SJCRH30 (cell line): ENCODE results near the gene LCOR. TPM values are rescaled to one million over a fixed set of nuclear protein-coding genes. Genes with fewer than 3 reads are reported as not detected.

Experiments
- DNase-seq, 2 experiments: peaks; one replicate each; pipeline ENCODE4 v3.0.0-alpha.2; 2015 to 2020
- H3K27ac ChIP-seq: fragments of 250-450 bp; sonication (Bioruptor Pico); 2 replicates; pipeline ENCODE4 v1.5.1; 2020; ENCODE audit warnings: mild to moderate bottlenecking, moderate library complexity
- H3K27me3 ChIP-seq: fragments of 250-450 bp; sonication (Bioruptor Pico); 2 replicates; pipeline ENCODE4 v1.5.1; 2020; ENCODE audit warnings: mild to moderate bottlenecking, moderate library complexity
- H3K36me3 ChIP-seq: fragments of 250-450 bp; sonication (Bioruptor Pico); 2 replicates; pipeline ENCODE4 v1.5.1; 2020; ENCODE audit warnings: mild to moderate bottlenecking, moderate library complexity
- H3K4me1 ChIP-seq: fragments of 250-450 bp; sonication (Bioruptor Pico); 2 replicates; pipeline ENCODE4 v1.5.1; 2020; ENCODE audit warnings: mild to moderate bottlenecking, moderate library complexity
- H3K4me3 ChIP-seq: fragments of 250-450 bp; sonication (Bioruptor Pico); 2 replicates; pipeline ENCODE4 v1.5.1; 2020; ENCODE audit warnings: mild to moderate bottlenecking, moderate library complexity
- H3K9me3 ChIP-seq: fragments of 250-450 bp; sonication (Bioruptor Pico); replicated peaks from 2 replicates; pipeline ENCODE4 v1.5.1; 2020; ENCODE audit warnings: mild to moderate bottlenecking, moderate library complexity
- total RNA-seq: library from RNA; depleted of rRNA; stranded (reverse); fragments of >200 nt; shearing (Covaris generic); gene quantifications from 2 replicates; pipeline ENCODE4 v1.2.3, GENCODE V29; 2014

The LCOR gene
- total RNA-seq, 1 experiment from 2014 or later: 26.7 TPM

GRCh38 chr10:97006364-97006763 is 174.3 kb downstream of the LCOR start:
- no peaks in the 10 kb centered on the region for H3K27me3 ChIP-seq
- H3K9me3 ChIP-seq: no peaks in the 10 kb centered on the region
- H3K4me1 ChIP-seq: no peaks in the 10 kb centered on the region
- DNase-seq: no peak
- H3K4me3 ChIP-seq: no peak overlapping the region
- no peaks in the 10 kb centered on the region for H3K36me3 ChIP-seq
- no peak overlapping the region for H3K27ac ChIP-seq

DNA sequence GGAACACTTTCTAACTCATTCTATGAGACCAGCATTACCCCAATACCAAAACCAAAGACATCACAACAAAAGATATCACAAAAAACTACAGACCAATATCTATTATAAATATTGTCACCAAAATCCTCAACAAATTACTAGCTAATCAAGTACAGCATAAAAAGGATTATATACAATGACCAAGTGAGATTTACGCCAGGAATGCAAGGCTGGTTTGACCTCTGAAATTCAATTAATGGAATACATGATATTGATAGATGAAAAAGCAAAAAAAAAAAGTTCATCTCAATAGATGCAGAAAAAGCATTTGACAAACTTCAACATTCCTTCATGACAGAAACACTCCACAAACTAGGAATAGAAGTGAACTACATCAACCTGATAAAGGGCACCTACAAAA is 175.3 kb downstream of the LCOR start:
- no peak for DNase-seq
- H3K27me3 ChIP-seq: no peaks in the 10 kb centered on the region
- H3K27ac ChIP-seq: no peak overlapping the region
- H3K9me3 ChIP-seq: no peaks in the 10 kb centered on the region
- no peak overlapping the region for H3K4me3 ChIP-seq
- H3K36me3 ChIP-seq: no peaks in the 10 kb centered on the region
- no peaks in the 10 kb centered on the region for H3K4me1 ChIP-seq

DNA sequence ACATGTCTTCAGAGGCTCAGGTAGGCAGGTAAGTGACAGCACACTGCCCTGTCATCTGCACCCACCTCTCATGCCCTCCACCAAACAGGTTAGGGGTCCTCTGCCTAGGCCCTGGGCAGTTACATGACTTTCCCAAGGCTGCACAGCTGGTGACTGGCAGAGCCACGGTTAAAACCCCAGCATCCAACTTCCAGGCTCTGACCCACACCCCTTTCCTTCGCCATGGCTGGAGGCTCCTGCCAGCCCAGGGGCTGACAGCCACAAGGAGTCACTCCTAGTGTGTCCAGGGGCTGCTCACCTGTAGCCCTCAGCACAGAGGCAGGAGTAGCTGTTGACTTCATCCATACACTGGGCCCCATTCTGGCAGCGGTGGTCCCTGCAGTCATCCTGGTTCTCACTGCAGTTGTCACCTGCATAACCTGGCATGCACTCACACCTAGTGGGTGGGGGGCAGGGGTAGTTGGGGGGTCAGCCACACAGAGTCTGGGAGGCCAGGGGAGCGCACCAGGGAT is 178.7 kb downstream of the LCOR start:
- Histone ChIP-seq H3K27me3 (no peaks in the 10 kb centered on the region), H3K27ac (no peak overlapping the region), H3K9me3 (no peaks in the 10 kb centered on the region), H3K4me3 (no peak overlapping the region), H3K4me1 (no peaks in the 10 kb centered on the region), H3K36me3 (no peaks in the 10 kb centered on the region)
- DNase-seq: no peak

DNA sequence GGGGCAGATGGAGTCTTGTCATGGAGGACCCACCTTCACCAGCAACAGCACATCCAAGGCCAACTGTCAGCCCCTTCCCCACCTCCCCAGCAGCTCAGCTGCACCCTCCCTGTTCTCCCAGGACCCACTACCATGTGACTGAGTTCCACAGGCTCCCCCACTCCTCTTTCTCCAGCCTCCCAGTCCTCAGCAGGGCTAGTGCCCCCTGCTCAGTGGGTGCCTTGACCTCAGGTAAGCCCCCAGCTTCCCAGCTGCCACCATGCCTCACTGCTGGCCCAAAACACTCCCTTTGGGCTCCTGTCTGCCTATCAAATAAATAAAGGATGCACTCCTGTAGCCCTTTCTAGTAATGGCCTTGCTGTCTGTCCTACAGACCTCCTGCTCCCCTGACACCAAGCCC is 179.3 kb downstream of the LCOR start:
- Histone ChIP-seq H3K9me3 (no peaks in the 10 kb centered on the region), H3K27ac (no peak overlapping the region), H3K36me3 (no peaks in the 10 kb centered on the region), H3K4me3 (no peak overlapping the region), H3K4me1 (peaks cover under 1% of the 10 kb centered on the region; the same call in 1 of the 2 replicates), H3K27me3 (no peaks in the 10 kb centered on the region)
- DNase-seq: no peak

DNA sequence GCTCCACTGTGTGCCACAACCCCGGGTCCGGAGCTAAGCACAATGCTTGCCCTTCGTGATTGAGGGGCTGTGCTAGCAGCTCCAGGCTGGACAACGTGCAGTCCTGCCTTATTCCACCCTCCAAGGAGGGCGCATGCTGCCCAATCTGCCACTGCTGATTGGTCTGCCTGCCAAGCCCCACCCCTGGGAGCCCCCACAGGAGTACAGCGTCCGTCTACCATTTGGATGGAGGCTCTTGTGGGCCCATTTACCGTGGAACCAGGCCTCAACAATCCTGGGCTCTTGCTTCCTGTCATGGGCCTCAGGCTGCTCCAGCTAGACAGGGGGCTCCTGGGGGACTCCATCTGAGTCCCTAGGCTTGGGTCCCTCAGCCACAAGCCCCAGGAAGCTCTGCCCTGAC is 180.4 kb downstream of the LCOR start:
- peaks cover 8% of the 10 kb centered on the region for H3K4me1 ChIP-seq
- H3K36me3 ChIP-seq: no peaks in the 10 kb centered on the region
- H3K27me3 ChIP-seq: no peaks in the 10 kb centered on the region
- no peak overlapping the region for H3K4me3 ChIP-seq
- DNase-seq: no peak
- H3K27ac ChIP-seq: no peak overlapping the region
- no peaks in the 10 kb centered on the region for H3K9me3 ChIP-seq

DNA sequence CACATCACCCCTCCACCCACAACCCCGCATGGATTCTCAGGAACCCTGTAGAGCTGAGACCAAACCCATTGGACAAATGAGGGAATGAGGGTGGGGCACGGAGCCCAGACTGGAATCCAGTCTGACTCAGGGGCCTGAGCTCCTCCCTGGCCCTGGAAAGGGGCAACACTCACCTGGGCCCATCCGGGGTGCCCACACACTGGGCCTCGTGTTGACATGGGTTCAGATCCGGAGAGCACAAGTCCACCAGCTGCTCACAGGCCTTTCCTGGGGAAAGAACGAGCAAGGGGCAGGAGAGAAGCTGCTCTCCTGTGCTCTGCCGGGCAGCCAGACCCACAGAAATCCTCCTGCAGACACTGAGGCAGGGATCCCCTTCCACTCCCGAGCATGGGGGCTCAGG is 181.5 kb downstream of the LCOR start:
- no peak overlapping the region for H3K4me3 ChIP-seq
- no peak overlapping the region for H3K27ac ChIP-seq
- H3K36me3 ChIP-seq: no peaks in the 10 kb centered on the region
- H3K9me3 ChIP-seq: no peaks in the 10 kb centered on the region
- H3K27me3 ChIP-seq: no peaks in the 10 kb centered on the region
- no peak for DNase-seq
- peaks cover 8% of the 10 kb centered on the region for H3K4me1 ChIP-seq

DNA sequence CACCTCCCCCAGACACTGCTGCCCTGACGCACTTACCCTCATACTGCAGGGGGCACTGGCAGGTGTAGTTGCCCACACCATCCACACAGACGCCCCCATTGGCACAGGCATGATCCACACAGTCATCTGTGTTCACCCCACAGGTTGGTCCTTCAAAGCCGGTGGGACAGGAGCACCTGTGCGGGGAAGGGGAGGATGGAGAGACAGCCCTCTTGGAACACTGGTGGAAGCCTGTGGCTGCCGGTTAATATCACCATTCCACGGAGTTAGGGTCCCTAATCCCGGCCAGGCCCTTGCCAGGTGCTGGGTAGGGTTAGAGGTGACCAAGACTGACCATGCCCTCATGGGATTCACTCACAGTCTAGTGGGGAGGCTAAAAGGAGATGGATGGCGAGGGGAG is 181.9 kb downstream of the LCOR start:
- no peaks in the 10 kb centered on the region for H3K27me3 ChIP-seq
- H3K27ac ChIP-seq: no peak overlapping the region
- H3K36me3 ChIP-seq: no peaks in the 10 kb centered on the region
- no peak overlapping the region for H3K4me3 ChIP-seq
- H3K9me3 ChIP-seq: no peaks in the 10 kb centered on the region
- DNase-seq: no peak
- peaks cover 8% of the 10 kb centered on the region for H3K4me1 ChIP-seq

- Histone ChIP-seq H3K36me3 (no peaks in the 10 kb centered on the region), H3K9me3 (no peaks in the 10 kb centered on the region), H3K27me3 (no peaks in the 10 kb centered on the region), H3K27ac (no peak overlapping the region), H3K4me3 (no peak overlapping the region), H3K4me1 (peaks cover 12% of the 10 kb centered on the region)
- DNase-seq: no peak
Measured at GRCh38 chr10:97015240-97015639, 183.1 kb downstream of the LCOR start.

- peaks cover 20% of the 10 kb centered on the region for H3K4me1 ChIP-seq
- peak in 1 of 2 experiments; percentile 44 for DNase-seq
- H3K4me3 ChIP-seq: no peak overlapping the region
Measured at GRCh38 chr10:97016728-97017473, 184.8 kb downstream of the LCOR start.

GRCh38 chr10:97017474-97017903 is 185.4 kb downstream of the LCOR start:
- no peak for DNase-seq
- Histone ChIP-seq H3K4me1 (peaks cover 20% of the 10 kb centered on the region), H3K36me3 (no peaks in the 10 kb centered on the region), H3K27ac (no peak overlapping the region), H3K4me3 (no peak overlapping the region), H3K27me3 (no peaks in the 10 kb centered on the region), H3K9me3 (no peaks in the 10 kb centered on the region)

More at GRCh38 chr10:97016728-97017473, 184.8 kb downstream of the LCOR start:
- Histone ChIP-seq H3K27ac (no peak overlapping the region), H3K36me3 (no peaks in the 10 kb centered on the region), H3K27me3 (no peaks in the 10 kb centered on the region), H3K9me3 (no peaks in the 10 kb centered on the region)

DNA sequence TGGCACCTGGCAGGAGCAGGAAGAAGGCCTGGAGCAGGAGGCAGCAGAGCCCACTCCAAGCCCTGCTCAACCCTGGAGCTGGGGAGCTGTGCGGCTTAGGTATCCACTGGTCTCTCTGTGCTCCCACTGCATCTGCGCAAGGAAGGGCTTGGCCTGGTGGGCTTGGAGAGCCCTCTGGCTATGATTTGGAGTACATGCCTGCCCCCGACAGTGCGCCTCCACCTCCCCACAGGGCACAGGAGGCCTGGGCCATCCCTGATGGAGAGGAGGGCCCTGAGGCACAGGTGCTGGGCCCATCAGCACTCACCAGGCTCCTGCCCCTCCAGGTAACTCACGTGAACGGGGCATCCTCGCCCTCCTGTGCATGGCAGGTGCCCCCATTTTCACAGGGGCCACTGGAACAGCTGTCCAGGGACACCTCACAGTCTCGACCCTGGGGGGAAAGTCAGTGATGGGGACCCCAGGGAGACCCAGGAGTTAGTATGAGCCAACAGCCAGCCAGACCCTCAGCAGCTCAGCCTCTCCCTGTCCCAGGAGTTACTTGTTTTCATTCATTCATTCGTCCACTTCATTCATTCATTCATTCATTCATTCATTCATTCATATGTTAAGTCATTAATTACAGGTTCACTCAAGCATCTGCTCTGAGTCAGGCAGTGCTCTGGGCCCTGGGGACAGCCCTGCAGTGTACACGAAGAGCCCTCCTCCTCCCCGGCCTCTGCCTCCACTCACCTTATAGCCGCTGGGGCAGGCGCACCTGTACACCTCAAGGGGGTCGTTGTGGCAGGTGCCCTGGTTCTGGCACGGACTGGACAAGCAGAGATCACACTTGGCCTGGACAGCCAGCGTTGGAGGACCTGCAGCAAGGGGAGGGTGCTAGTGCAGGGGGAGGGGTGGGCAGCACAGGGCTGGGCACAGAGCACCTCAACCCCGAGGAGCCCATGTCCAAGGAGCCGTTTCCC is 186.4 kb downstream of the LCOR start:
- Histone ChIP-seq H3K27me3 (no peaks in the 10 kb centered on the region), H3K4me3 (no peak overlapping the region), H3K9me3 (no peaks in the 10 kb centered on the region), H3K4me1 (peaks cover 20% of the 10 kb centered on the region), H3K36me3 (no peaks in the 10 kb centered on the region), H3K27ac (no peak overlapping the region)
- DNase-seq: no peak

DNA sequence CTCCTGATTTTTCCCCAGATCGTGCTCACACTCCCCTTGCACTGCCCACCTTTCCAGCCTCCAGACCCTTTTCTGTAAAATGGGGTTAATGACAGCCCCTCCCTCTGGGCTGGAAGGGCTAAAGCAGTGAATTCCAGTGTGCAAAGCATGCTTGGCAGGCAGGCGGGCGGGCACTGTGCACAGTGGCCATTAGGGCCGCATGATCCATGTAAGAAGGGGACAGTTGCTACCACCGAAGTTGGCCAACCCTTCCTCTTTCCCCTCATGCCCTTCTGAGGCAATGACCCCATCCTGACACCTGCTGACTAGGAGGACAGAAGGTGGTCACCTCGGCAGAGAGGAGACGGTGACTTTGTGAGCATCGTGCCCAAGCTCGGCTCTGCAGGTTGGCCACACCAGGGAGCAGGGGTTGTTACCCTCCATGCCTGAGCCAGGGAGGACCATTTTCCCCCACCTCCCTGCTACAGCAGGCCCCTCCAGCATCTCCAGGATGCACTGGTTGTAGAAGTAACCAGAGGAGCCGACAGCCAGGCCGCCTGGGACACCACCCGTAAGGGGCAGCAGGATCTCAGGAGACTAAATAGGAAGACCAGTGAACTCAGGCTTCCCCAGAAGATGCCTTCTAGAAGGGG is 187.2 kb downstream of the LCOR start:
- Histone ChIP-seq H3K4me3 (no peak overlapping the region), H3K27me3 (no peaks in the 10 kb centered on the region), H3K36me3 (no peaks in the 10 kb centered on the region), H3K27ac (no peak overlapping the region), H3K9me3 (no peaks in the 10 kb centered on the region), H3K4me1 (peaks cover 25% of the 10 kb centered on the region)
- DNase-seq: no peak

- H3K36me3 ChIP-seq: no peaks in the 10 kb centered on the region
- H3K27ac ChIP-seq: peak overlapping the region; percentile 68
Measured at GRCh38 chr10:97020452-97021400, 188.6 kb downstream of the LCOR start.

GRCh38 chr10:97022616-97023015 is 190.5 kb downstream of the LCOR start:
- Histone ChIP-seq H3K4me1 (peaks cover 17% of the 10 kb centered on the region), H3K27me3 (no peaks in the 10 kb centered on the region), H3K9me3 (no peaks in the 10 kb centered on the region), H3K27ac (no peak overlapping the region), H3K36me3 (no peaks in the 10 kb centered on the region), H3K4me3 (no peak overlapping the region)
- DNase-seq: no peak

More at GRCh38 chr10:97020452-97021400, 188.6 kb downstream of the LCOR start:
- no peaks in the 10 kb centered on the region for H3K27me3 ChIP-seq
- peak; percentile 84 to 87 for DNase-seq
- H3K4me3 ChIP-seq: peak overlapping the region; percentile 34
- no peaks in the 10 kb centered on the region for H3K9me3 ChIP-seq
- H3K4me1 ChIP-seq: peaks cover 25% of the 10 kb centered on the region
